ENCODE data around the gene CEP72. TPM values are rescaled to one million over a fixed set of nuclear protein-coding genes. Genes with fewer than 3 reads are reported as not detected.

CEP72 gene
- total RNA-seq, 4 donors from 2014 or later, result 0.83 to 1.8 (median 1.5) TPM

DNA sequence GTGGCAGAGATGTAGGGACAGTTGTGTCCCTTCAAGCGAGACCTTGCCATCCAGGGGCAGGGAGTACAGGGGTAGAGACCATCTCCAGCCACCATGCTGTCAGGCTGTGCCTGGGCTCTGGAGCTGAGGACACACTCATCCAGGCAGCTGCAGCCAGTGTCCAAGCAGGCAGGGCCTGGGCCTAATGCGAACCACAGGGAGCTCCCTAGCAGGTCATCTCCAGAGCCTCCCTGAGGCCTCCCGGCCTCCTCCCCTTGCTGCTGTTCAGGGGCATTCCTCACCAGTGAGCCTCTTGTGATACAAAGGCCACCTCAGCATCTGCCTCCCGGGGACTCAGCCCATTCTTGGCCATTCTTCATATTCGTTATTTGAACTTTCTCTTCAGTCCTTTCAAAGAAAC lies 46.0 kb downstream of the CEP72 start:
- intact Hi-C loops (cut with DNase I), result no loop called here
- no peak for DNase-seq (ENCODE audit: extremely low spot score)
- Histone ChIP-seq H3K36me3 (peaks cover 10 to 57% (median 45%) of the 10 kb centered on the region in 4 donors), H3K9me3 (peaks cover 0 to 7% (median 0%) of the 10 kb centered on the region in 4 donors), H3K27ac (replicated peaks in 1 of 4) (no peak overlapping the region), H3K4me1 (no peaks in the 10 kb centered on the region), H3K4me3 (no peak overlapping the region), H3K27me3 (no peaks in the 10 kb centered on the region)
- 98% methylated on average over 5 of the region's 5 CpGs for WGBS
- TF ChIP-seq EP300 (IDR thresholded peaks at IDR 0.05) (no peak), POLR2AphosphoS5 (IDR thresholded peaks at IDR 0.05) (no peak), POLR2A (IDR thresholded peaks at IDR 0.05; ENCODE audit: low read depth) (no peak)
- TF ChIP-seq, protein P1, sequence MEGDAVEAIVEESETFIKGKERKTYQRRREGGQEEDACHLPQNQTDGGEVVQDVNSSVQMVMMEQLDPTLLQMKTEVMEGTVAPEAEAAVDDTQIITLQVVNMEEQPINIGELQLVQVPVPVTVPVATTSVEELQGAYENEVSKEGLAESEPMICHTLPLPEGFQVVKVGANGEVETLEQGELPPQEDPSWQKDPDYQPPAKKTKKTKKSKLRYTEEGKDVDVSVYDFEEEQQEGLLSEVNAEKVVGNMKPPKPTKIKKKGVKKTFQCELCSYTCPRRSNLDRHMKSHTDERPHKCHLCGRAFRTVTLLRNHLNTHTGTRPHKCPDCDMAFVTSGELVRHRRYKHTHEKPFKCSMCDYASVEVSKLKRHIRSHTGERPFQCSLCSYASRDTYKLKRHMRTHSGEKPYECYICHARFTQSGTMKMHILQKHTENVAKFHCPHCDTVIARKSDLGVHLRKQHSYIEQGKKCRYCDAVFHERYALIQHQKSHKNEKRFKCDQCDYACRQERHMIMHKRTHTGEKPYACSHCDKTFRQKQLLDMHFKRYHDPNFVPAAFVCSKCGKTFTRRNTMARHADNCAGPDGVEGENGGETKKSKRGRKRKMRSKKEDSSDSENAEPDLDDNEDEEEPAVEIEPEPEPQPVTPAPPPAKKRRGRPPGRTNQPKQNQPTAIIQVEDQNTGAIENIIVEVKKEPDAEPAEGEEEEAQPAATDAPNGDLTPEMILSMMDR (IDR thresholded peaks at IDR 0.05), result no peak

DNA sequence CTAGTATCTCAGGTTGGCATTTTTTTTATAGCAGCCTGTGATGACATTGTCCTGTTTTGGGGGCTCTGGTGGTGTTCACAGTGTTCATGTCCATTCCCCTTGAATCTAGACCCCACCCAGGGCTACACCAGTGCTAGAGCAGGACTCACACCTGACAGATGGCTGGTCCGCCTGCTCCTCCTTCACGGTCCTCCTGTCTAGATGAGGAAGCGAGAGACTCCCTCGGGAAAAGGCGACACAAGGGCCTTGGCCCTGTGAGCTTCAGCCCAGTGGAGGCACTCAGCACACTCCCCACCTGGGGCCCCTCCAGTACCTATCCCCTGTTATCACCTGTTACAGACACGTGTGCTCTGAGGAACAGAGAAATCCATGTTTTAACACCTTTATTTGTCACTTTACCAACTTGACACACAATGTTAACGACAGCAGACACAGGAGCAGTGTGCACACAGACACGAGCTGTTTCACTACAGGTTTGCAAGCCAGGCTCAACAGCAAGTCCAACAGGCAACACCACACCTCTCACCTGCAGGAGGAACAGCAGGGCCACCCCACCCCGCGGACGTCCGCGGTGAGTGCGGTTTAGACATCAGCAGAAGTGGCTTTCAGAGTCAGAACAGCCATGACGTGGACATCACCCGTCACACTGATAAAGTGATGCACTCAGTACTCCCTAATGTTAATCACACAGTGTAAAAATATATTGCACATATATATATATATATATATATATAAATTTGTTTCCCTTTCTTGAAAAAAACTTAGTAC lies 47.5 kb downstream of the CEP72 start:
- 93% methylated on average over 16 of the region's 16 CpGs for WGBS
- H3K4me1 ChIP-seq, result no peaks in the 10 kb centered on the region

DNA sequence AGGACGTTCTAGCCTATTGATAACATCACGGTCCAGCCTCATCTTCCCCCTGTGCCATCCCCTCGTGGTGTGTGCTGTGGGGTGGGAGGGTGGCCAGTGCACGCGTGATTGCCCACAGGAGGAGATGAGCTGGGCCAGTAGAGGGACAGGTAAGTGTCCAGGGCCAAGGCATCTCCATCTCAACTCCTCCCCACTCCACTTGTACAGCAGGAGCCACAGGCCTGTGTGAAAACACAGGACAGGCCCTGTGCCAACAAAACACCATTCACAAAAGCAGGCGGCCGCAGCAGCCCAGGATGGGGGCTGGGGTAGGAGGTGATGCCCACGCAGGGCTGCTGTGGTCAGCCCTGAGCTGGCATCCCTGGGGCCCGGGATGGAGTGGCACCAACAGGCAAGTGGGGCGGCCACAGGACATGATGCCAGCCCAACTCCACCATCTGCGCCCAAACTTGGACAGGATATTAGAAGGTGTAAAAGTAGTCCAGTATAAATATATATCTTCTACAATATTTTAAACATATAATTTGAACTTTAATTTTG lies 48.4 kb downstream of the CEP72 start:
- Histone ChIP-seq H3K9me3 (peaks cover 0 to 7% (median 0%) of the 10 kb centered on the region in 4 donors), H3K4me1 (no peaks in the 10 kb centered on the region), H3K27me3 (no peaks in the 10 kb centered on the region), H3K27ac (replicated peaks in 1 of 4) (no peak overlapping the region), H3K4me3 (no peak overlapping the region), H3K36me3 (peaks cover 29 to 81% (median 69%) of the 10 kb centered on the region in 4 donors)
- intact Hi-C loops (cut with DNase I), result no loop called here
- 96% methylated on average over 10 of the region's 11 CpGs for WGBS
- TF ChIP-seq EP300 (IDR thresholded peaks at IDR 0.05) (no peak), POLR2AphosphoS5 (IDR thresholded peaks at IDR 0.05) (no peak), POLR2A (IDR thresholded peaks at IDR 0.05; ENCODE audit: low read depth) (no peak)
- TF ChIP-seq, protein P1 (IDR thresholded peaks at IDR 0.05), result no peak
- no peak for DNase-seq (ENCODE audit: extremely low spot score)

More for the DNA sequence above, 47.5 kb downstream of the CEP72 start:
- TF ChIP-seq POLR2A (IDR thresholded peaks at IDR 0.05; ENCODE audit: low read depth) (no peak), EP300 (IDR thresholded peaks at IDR 0.05) (no peak), POLR2AphosphoS5 (IDR thresholded peaks at IDR 0.05) (no peak)
- TF ChIP-seq, protein P1 (IDR thresholded peaks at IDR 0.05), result no peak
- Histone ChIP-seq H3K27me3 (no peaks in the 10 kb centered on the region), H3K27ac (replicated peaks in 1 of 4) (no peak overlapping the region), H3K9me3 (peaks cover 0 to 7% (median 0%) of the 10 kb centered on the region in 4 donors), H3K4me3 (no peak overlapping the region), H3K36me3 (peaks cover 26 to 72% (median 61%) of the 10 kb centered on the region in 4 donors)
- no peak for DNase-seq (ENCODE audit: extremely low spot score)
- intact Hi-C loops (cut with DNase I), result no loop called here

DNA sequence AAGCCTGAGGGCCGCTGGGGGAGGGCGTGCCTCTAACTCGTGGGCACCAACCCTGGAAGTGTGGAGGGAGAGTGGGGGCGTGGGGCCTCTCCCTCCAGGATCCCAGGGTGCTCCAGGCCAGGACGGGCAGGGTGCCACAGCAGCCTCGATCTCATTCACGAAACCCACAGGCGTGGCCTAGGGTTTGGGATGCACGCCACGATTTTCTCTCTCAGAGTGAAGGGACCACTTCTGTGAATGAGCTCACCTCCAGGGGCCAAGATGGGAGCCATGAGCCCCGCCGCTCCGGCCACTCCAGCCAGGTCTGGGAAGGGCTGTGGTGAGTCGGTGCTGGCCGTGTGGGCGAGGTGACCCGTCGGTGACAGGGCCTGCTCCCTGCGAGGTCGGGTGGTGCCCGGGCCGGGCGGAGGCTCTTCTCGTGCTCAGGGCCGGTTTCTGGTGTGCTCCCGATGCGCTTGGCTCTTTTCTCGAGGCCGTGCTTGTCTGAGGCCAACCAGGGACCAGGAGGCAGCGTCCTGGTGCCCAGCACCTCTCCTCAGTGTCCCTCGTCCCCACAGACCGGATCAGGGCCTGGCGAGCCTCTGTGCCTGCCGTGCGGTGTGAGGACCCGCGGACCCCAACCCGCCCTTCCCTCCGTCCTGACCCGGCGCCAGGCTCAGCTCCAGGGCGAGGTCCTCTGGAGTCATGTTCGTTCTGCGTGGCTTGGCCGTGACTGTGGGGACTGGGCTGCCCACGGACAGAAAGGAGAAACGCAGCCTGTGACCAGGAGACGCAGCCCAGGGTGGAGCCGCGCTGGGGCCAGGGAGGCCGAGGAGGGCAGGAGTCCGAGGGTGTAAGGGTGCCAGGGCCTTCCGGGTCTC lies 50.0 kb downstream of the CEP72 start:
- no peaks in the 10 kb centered on the region for H3K27me3 ChIP-seq
- peaks cover 0 to 7% (median 0%) of the 10 kb centered on the region in 4 donors for H3K9me3 ChIP-seq
- TF ChIP-seq, protein P1 (IDR thresholded peaks at IDR 0.05), result no peak
- TF ChIP-seq POLR2A (IDR thresholded peaks at IDR 0.05; ENCODE audit: low read depth) (no peak), POLR2AphosphoS5 (IDR thresholded peaks at IDR 0.05) (no peak), EP300 (IDR thresholded peaks at IDR 0.05) (no peak)
- peaks cover 29 to 88% (median 75%) of the 10 kb centered on the region in 4 donors for H3K36me3 ChIP-seq
- WGBS, result 95% methylated on average over 48 of the region's 53 CpGs
- no peak overlapping the region for H3K27ac ChIP-seq (replicated peaks in 1 of 4)
- H3K4me3 ChIP-seq, result no peak overlapping the region
- intact Hi-C loops (cut with DNase I), result no loop called here
- peaks cover 0 to 12% (median 4%) of the 10 kb centered on the region in 4 donors for H3K4me1 ChIP-seq
- no peak for DNase-seq (ENCODE audit: extremely low spot score)

Data from esophagus muscularis mucosa (tissue), 4 donors.